Colonic mucosa (tissue), 4 donors: ENCODE data around the gene SPSB4. TPM values are rescaled to one million over a fixed set of nuclear protein-coding genes. Genes with fewer than 3 reads are reported as not detected.

ENCODE experiments used
- DNase-seq: peaks from one replicate; pipeline ENCODE4 v3.0.0-alpha.2; 2020
- H3K27ac ChIP-seq: fragments of 200-600 bp; one replicate; pipeline ENCODE4 v1.8.0; 2021
- H3K27me3 ChIP-seq: fragments of 200-600 bp; one replicate; pipeline ENCODE4 v1.8.0; 2021
- H3K36me3 ChIP-seq: fragments of 200-600 bp; one replicate; pipeline ENCODE4 v1.8.0; 2021
- H3K4me1 ChIP-seq: fragments of 200-600 bp; one replicate; pipeline ENCODE4 v1.8.0; 2021; ENCODE audit warnings: mild to moderate bottlenecking
- H3K4me3 ChIP-seq: fragments of 200-600 bp; one replicate; pipeline ENCODE4 v1.8.0; 2021
- H3K9ac ChIP-seq, 2 donors: one replicate each; pipeline ENCODE4 v1.7.0; 2013; ENCODE audit warnings: control low read depth in 2 of 2, low read depth in 2 of 2, low read length in 2 of 2
- H3K9me3 ChIP-seq: fragments of 200-600 bp; one replicate; pipeline ENCODE4 v1.8.0; 2021
- CTCF ChIP-seq: fragments of 200-600 bp; IDR thresholded peaks from one replicate; pipeline ENCODE4 v1.8.0; 2022; ENCODE audit warnings: antibody characterized with exemption, mild to moderate bottlenecking
- intact Hi-C: fragments of 100-400 bp; cut with DNase I; formaldehyde crosslinking; loops from one replicate; pipeline ENCODE4 v1.14.1; 2022
- total RNA-seq, 2 donors: library from RNA; stranded (reverse); fragmentation: NEBNext Ultra II Directional in 1 of 2; extraction: Animal tissue kit (Norgen Biotek cat#: 25700) in 1 of 2; gene quantifications; one replicate each; pipeline ENCODE4 v1.2.1, GENCODE V29; 2021
- donor health status: healthy.
- donor health status: DM: no; HTN: no; CAD: no.
- donor health status: DM: no; HTN: no; CAD: no.

The SPSB4 gene
- total RNA-seq, 2 donors from 2014 or later = not detected

- Histone ChIP-seq H3K27me3 (no peaks in the 10 kb centered on the region), H3K36me3 (no peaks in the 10 kb centered on the region), H3K9ac (no peak overlapping the region), H3K9me3 (no peaks in the 10 kb centered on the region), H3K27ac (no peak overlapping the region), H3K4me3 (no peak overlapping the region), H3K4me1 (no peaks in the 10 kb centered on the region)
- no peak for TF ChIP-seq CTCF
- DNase-seq = no peak
- intact Hi-C loops = loop anchor here (5.0 kb wide), 2 partner anchors 179 to 294 kb away; no protein-coding TSS in a partner anchor
Measured at GRCh38 chr3:141191097-141191749, 140.1 kb downstream of the SPSB4 start.

GRCh38 chr3:141192345-141192744 is 141.2 kb downstream of the SPSB4 start:
- peak; percentile 100 for DNase-seq
- Histone ChIP-seq H3K27me3 (no peaks in the 10 kb centered on the region), H3K36me3 (no peaks in the 10 kb centered on the region), H3K4me1 (no peaks in the 10 kb centered on the region), H3K27ac (no peak overlapping the region), H3K9me3 (no peaks in the 10 kb centered on the region), H3K4me3 (no peak overlapping the region), H3K9ac (no peak overlapping the region)
- intact Hi-C loops = loop anchor here (5.0 kb wide), 2 partner anchors 180 to 295 kb away; no protein-coding TSS in a partner anchor
- TF ChIP-seq CTCF = peak; percentile 89

GRCh38 chr3:141193066-141193830 is 142.1 kb downstream of the SPSB4 start:
- no peak for TF ChIP-seq CTCF
- Histone ChIP-seq H3K36me3 (no peaks in the 10 kb centered on the region), H3K4me3 (no peak overlapping the region), H3K9ac (no peak overlapping the region), H3K27me3 (no peaks in the 10 kb centered on the region), H3K4me1 (no peaks in the 10 kb centered on the region), H3K9me3 (no peaks in the 10 kb centered on the region), H3K27ac (no peak overlapping the region)
- intact Hi-C loops = loop anchor here (5.0 kb wide), 2 partner anchors 181 to 296 kb away; no protein-coding TSS in a partner anchor
- no peak for DNase-seq

Other genes starting within 250 kb of the SPSB4 start
- 10 to 100 TPM; 38.1 to 67.5 TPM for gene SLC25A36, start 109.5 kb upstream of the SPSB4 start, total RNA-seq
- gene PXYLP1, start 180.5 kb downstream of the SPSB4 start, total RNA-seq = 10 to 100 TPM in 1 of 2 donors, 1 to 10 TPM in 1; 8.9 to 13.1 TPM